Left ventricle myocardium inferior (tissue), 1 donor: ENCODE measurements around the gene DAAM1. TPM values are rescaled to one million over a fixed set of nuclear protein-coding genes. Genes with fewer than 3 reads are reported as not detected.
A peak's percentile ranks its signal among the peaks of the same experiment; 100 is the strongest.

Experiments used
- DNase-seq: peaks from one replicate; pipeline ENCODE4 v3.0.0-alpha.2; 2020
- H3K27ac ChIP-seq: fragments of 200-600 bp; replicated peaks from 2 replicates; pipeline ENCODE4 v1.8.0; 2021
- H3K27me3 ChIP-seq: fragments of 200-600 bp; 2 replicates; pipeline ENCODE4 v1.8.0; 2021; ENCODE audit warnings: low read depth
- H3K36me3 ChIP-seq: fragments of 200-600 bp; 2 replicates; pipeline ENCODE4 v1.8.0; 2021
- H3K4me1 ChIP-seq: fragments of 200-600 bp; 2 replicates; pipeline ENCODE4 v1.8.0; 2021
- H3K4me3 ChIP-seq: fragments of 200-600 bp; 2 replicates; pipeline ENCODE4 v1.8.0; 2021; ENCODE audit warnings: mild to moderate bottlenecking, moderate library complexity
- H3K9me3 ChIP-seq: fragments of 200-600 bp; replicated peaks from 2 replicates; pipeline ENCODE4 v1.8.0; 2021
- CTCF ChIP-seq: fragments of 200-600 bp; IDR thresholded peaks from 2 replicates; pipeline ENCODE4 v1.8.0; 2021; ENCODE audit warnings: antibody characterized with exemption, mild to moderate bottlenecking, borderline replicate concordance
- intact Hi-C: fragments of 100-400 bp; cut with micrococcal nuclease; formaldehyde crosslinking; loops from one replicate; pipeline ENCODE4 v1.11.0; 2022
- total RNA-seq: library from RNA; stranded (reverse); fragmentation: NEBNext Ultra II Directional; extraction: Animal tissue kit (Norgen Biotek cat#: 25700); gene quantifications from one replicate; pipeline ENCODE4 v1.2.1, GENCODE V29; 2021
- donor health status: DM: no; HTN: yes; CAD: no; lungs with severe emphysema.

Gene DAAM1
- total RNA-seq, 1 donor from 2014 or later: 84.8 TPM

- H3K4me3 ChIP-seq: peak overlapping the region; percentile 38
- H3K36me3 ChIP-seq: peaks cover 15% of the 10 kb centered on the region
- H3K27me3 ChIP-seq: no peaks in the 10 kb centered on the region
- TF ChIP-seq CTCF: no peak
- H3K27ac ChIP-seq: peak overlapping the region; percentile 92
- DNase-seq: no peak
- intact Hi-C loops: loop anchor here (10.0 kb wide), 1 partner anchor 101 kb away; no protein-coding TSS in a partner anchor
- H3K9me3 ChIP-seq: no peaks in the 10 kb centered on the region
- peaks cover 89% of the 10 kb centered on the region for H3K4me1 ChIP-seq
These were observed 145.2 kb downstream of the DAAM1 start for GRCh38 chr14:59333668-59334067.

GRCh38 chr14:59334253-59334652 is 145.8 kb downstream of the DAAM1 start:
- peak overlapping the region; percentile 30 for H3K4me3 ChIP-seq
- no peak for TF ChIP-seq CTCF
- H3K27me3 ChIP-seq: no peaks in the 10 kb centered on the region
- DNase-seq: no peak
- H3K4me1 ChIP-seq: peaks cover 89% of the 10 kb centered on the region
- H3K9me3 ChIP-seq: no peaks in the 10 kb centered on the region
- intact Hi-C loops: loop anchor here (10.0 kb wide), 1 partner anchor 101 kb away; no protein-coding TSS in a partner anchor
- peak overlapping the region; percentile 92 for H3K27ac ChIP-seq
- H3K36me3 ChIP-seq: peaks cover 19% of the 10 kb centered on the region

GRCh38 chr14:59336098-59336497 is 147.6 kb downstream of the DAAM1 start:
- Histone ChIP-seq H3K9me3 (no peaks in the 10 kb centered on the region), H3K27me3 (no peaks in the 10 kb centered on the region), H3K36me3 (peaks cover 29% of the 10 kb centered on the region), H3K4me3 (no peak overlapping the region), H3K27ac (peak overlapping the region; percentile 92), H3K4me1 (peaks cover 77% of the 10 kb centered on the region)
- intact Hi-C loops: loop anchor here (10.0 kb wide), 1 partner anchor 99 kb away; no protein-coding TSS in a partner anchor
- no peak for DNase-seq
- TF ChIP-seq CTCF: no peak

DNA sequence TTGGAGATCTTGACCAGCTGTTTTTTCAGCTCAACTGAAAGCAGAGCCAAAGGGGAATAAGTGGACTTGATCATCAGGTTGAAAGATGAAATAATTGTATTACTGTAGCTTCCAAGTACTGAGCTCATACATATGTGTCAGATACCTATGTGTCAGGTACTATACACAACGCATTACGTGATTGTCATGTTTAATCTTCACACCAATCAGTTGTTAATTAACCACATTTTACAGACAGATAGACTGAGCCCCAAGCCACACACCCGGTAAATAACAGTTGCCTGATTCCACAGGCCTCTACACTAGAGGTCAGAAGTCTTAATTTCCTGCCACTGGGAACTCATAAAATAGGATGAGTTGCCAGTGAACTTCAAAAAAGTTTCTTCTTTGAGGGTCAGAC is 148.2 kb downstream of the DAAM1 start:
- H3K4me1 ChIP-seq: peaks cover 77% of the 10 kb centered on the region
- no peak for TF ChIP-seq CTCF
- no peaks in the 10 kb centered on the region for H3K9me3 ChIP-seq
- H3K4me3 ChIP-seq: no peak overlapping the region
- peaks cover 28% of the 10 kb centered on the region for H3K36me3 ChIP-seq
- H3K27me3 ChIP-seq: no peaks in the 10 kb centered on the region
- H3K27ac ChIP-seq: peak overlapping the region; percentile 92
- intact Hi-C loops: loop anchor here (10.0 kb wide), 1 partner anchor 98 kb away; no protein-coding TSS in a partner anchor
- DNase-seq: no peak

GRCh38 chr14:59337141-59337611 is 148.7 kb downstream of the DAAM1 start:
- H3K4me1 ChIP-seq: peaks cover 77% of the 10 kb centered on the region
- H3K27me3 ChIP-seq: no peaks in the 10 kb centered on the region
- peak; percentile 68 for DNase-seq
- no peaks in the 10 kb centered on the region for H3K9me3 ChIP-seq
- peaks cover 27% of the 10 kb centered on the region for H3K36me3 ChIP-seq
- H3K4me3 ChIP-seq: no peak overlapping the region
- peak overlapping the region; percentile 92 for H3K27ac ChIP-seq
- intact Hi-C loops: loop anchor here (10.0 kb wide), 1 partner anchor 98 kb away; no protein-coding TSS in a partner anchor
- TF ChIP-seq CTCF: no peak
